Measurements from ENCODE around the gene NBAS. TPM values are rescaled to one million over a fixed set of nuclear protein-coding genes. Genes with fewer than 3 reads are reported as not detected.

The NBAS gene
- total and polyA plus RNA-seq, 2 of the 4 experiments (the other 2 are of a cell fraction) = 22.3 to 105 TPM

GRCh38 chr2:15127301-15127700, 433.8 kb downstream of the NBAS start:
- BruUV-seq (replicated peaks) = no TSS peak
- H2BK5ac ChIP-seq (ENCODE audit: low read depth, low read length, poor library complexity, severe bottlenecking) = no peak overlapping the region
- no peaks in the 10 kb centered on the region for H3K27me3 ChIP-seq (ENCODE audit: control insufficient read depth, insufficient read depth, low read length)
- H3K18ac ChIP-seq (ENCODE audit: low read depth, low read length) = no peak overlapping the region
- H2BK15ac ChIP-seq (ENCODE audit: low read depth, low read length) = no peak overlapping the region
- no peaks in the 10 kb centered on the region for H3K9me1 ChIP-seq (ENCODE audit: insufficient read depth, low read length)
- no peak overlapping the region for H2BK20ac ChIP-seq (ENCODE audit: low read depth, low read length)
- no peak overlapping the region for H4K8ac ChIP-seq (ENCODE audit: low read depth in 2 of 2, low read length in 2 of 2)
- H4K5ac ChIP-seq (ENCODE audit: low read depth, low read length) = no peak overlapping the region
- in situ Hi-C loops (cut with MboI; ENCODE audit: low sequenced_read_pairs) = no loop called here
- H2AK5ac ChIP-seq (ENCODE audit: low read depth, low read length) = no peak overlapping the region
- DNase-seq = no peak
- POLR2A ChIA-PET (ENCODE audit: unreplicated experiment) = no interaction called here
- intact Hi-C loops (cut with micrococcal nuclease) = no loop called here
- H3K23ac ChIP-seq (ENCODE audit: low read depth, low read length) = no peak overlapping the region
- no peak overlapping the region for H2BK120ac ChIP-seq (ENCODE audit: low read depth, low read length)
- dilution Hi-C loops (cut with HindIII; ENCODE audit: low sequenced_read_pairs, unreplicated experiment) = no loop called here
- H2AK9ac ChIP-seq (replicated peaks; ENCODE audit: low read depth, low read length, poor library complexity) = no peak overlapping the region
- no peak overlapping the region for H3K14ac ChIP-seq (replicated peaks; ENCODE audit: low read depth, low read length)
- H3K4ac ChIP-seq (ENCODE audit: low read depth, low read length) = no peak overlapping the region
- no peaks in the 10 kb centered on the region for H3K36me3 ChIP-seq (ENCODE audit: control insufficient read depth, insufficient read depth, low read length)
- H3K9ac ChIP-seq (ENCODE audit: low read depth, low read length) = no peak overlapping the region
- TF ChIP-seq SMC3 (IDR thresholded peaks at IDR 0.05; ENCODE audit: low read depth, low read length) = no peak
- no peak for TF ChIP-seq RCOR1 (IDR thresholded peaks at IDR 0.05; ENCODE audit: insufficient replicate concordance, low read length)
- TF ChIP-seq NFE2L2 (IDR thresholded peaks at IDR 0.05; ENCODE audit: low read depth, low read length) = no peak
- TF ChIP-seq BHLHE40 (IDR thresholded peaks at IDR 0.05; ENCODE audit: low read depth, low read length) = no peak
- TF ChIP-seq ELK1 (IDR thresholded peaks at IDR 0.05; ENCODE audit: borderline replicate concordance, low read depth, low read length) = no peak
- no peak for TF ChIP-seq USF2 (IDR thresholded peaks at IDR 0.05; ENCODE audit: low read depth, low read length)
- TF ChIP-seq RFX5 (IDR thresholded peaks at IDR 0.05; ENCODE audit: low read depth, low read length) = no peak
- TF ChIP-seq MAFK (IDR thresholded peaks at IDR 0.05; ENCODE audit: low read depth, low read length) = no peak
- H3K4me1 ChIP-seq (ENCODE audit: control insufficient read depth, insufficient read depth, low read length) = no peaks in the 10 kb centered on the region
- ATAC-seq (ENCODE audit: low read depth) = no peak
- no peaks in the 10 kb centered on the region for H3K9me3 ChIP-seq (ENCODE audit: control insufficient read depth, insufficient read depth, low read length)
- no peaks in the 10 kb centered on the region for H4K20me1 ChIP-seq (ENCODE audit: insufficient read depth, low read length)
- no peak overlapping the region for H3K56ac ChIP-seq (ENCODE audit: extremely low read depth, insufficient read depth, low read length)
- no peak overlapping the region for H3K27ac ChIP-seq (ENCODE audit: insufficient read depth, low read length)
- no CpG with 5 or more reads among the region's 4 CpGs for WGBS, 2 experiments (ENCODE audit: extremely low coverage in 2 of 2, insufficient read length in 1 of 2)
- H4K91ac ChIP-seq (ENCODE audit: insufficient read depth, low read depth, low read length) = no peak overlapping the region
- H3K79me1 ChIP-seq (ENCODE audit: low read depth in 1 of 2, low read length in 2 of 2) = no peaks in the 10 kb centered on the region
- H3K4me3 ChIP-seq (ENCODE audit: insufficient read depth, low read depth, low read length) = no peak overlapping the region
- H3K4me2 ChIP-seq (ENCODE audit: low read depth, low read length) = no peak overlapping the region
- CTCF ChIA-PET = interaction anchor here (0.7 kb wide), 1 partner anchor 11 kb away, joined by 3 read pairs; no protein-coding TSS in a partner anchor
- H2AFZ ChIP-seq (replicated peaks; ENCODE audit: low read length, poor library complexity) = no peak overlapping the region

Data from IMR-90 (cell line).